Right renal cortex interstitium (tissue), 3 donors: ENCODE results near the gene IL1RAPL1. TPM values are rescaled to one million over a fixed set of nuclear protein-coding genes. Genes with fewer than 3 reads are reported as not detected.
"Not testable (repeated sequence)": the region's sequence is repeated elsewhere in the genome, so short reads cannot be mapped to it uniquely, and the experiment has no call there.

Source experiments
- DNase-seq, 3 donors: peaks; one replicate each; pipeline ENCODE4 v3.0.0-alpha.2; 2013; ENCODE audit warnings: low read depth in 3 of 3, low spot score in 2 of 3
- polyA plus RNA-seq, 3 donors: library from polyadenylated mRNA; unstranded; fragments of 120-200 nt; gene quantifications; one replicate each; pipeline ENCODE4 v1.2.1, GENCODE V29; 2013; ENCODE audit not compliant: insufficient read length in 3 of 3

Gene IL1RAPL1
- polyA plus RNA-seq, 3 donors: 2.3 to 3.6 (median 2.7) TPM

DNA sequence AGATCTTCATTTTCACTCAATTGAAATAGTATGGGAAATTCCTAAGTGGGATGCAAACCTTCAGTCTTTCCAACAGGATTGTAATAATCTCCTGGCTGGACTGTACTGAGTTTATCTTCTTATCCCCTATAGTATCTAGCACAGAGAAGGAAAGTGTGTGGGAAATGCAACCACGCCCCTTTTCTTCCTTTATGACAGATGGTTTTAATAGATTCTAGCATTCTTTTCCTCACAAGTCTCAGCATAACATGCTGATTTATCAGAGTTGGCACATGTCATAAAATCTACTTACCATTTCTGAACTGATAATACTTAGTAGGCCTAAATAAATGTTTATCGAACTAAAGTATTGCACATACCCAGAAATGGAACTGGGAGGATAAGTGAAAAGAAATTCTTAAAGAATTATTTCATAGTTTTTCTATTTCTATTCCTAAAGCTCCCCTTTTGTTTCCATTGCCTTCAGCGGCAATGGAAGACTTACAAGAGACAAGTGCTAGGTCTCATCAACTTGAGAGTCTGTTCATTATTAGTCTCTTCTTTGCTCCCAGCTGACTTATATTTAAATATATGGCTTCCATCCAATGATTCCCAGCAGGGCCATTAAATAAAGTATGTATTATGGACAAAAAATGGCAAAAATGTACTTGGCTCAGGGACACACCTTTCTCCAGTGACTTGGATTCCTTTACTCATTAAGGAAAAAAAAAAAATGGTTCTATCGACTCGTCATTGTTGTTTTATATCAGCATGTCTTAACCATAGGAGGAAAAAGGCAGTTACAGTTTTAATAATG, 484.5 kb downstream of the IL1RAPL1 start:
- DNase-seq: no peak

DNA sequence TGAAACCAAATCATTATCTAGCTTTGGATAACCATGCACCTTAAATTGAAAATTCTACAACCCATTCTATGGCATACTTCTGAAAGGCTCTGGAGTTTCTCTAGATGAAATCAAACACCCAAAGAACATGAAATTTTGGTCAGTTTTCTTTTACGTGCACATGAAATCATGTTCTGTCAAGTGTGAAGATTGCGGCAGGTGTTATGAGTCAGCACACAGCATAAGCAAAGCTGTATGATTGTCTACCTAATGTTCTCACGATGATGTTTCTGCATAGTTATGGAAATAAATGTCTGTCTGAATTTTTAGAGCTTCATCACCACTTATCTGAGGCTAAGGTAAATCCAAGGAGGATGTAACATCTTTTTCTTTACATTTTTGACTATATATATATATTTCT, 495.3 kb downstream of the IL1RAPL1 start:
- no peak for DNase-seq

DNA sequence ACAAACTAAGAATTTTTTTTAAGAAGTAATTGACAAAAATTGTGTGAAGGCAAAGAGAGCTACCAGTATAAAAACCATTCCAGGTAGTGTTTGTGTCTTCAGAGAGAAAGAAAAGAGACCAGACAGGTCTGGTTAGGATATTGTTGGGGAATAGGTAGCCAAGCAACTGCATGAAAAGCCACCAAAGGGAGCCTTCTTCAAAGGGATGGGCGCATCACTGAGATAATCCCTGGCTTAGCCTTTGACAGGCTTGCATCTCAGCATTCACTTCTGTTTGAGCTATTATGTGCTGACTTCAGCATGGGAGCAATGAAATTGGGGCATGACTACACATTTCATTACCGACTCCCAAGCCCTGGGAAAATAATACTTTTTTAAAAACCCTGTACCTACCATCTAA, 496.6 kb downstream of the IL1RAPL1 start:
- DNase-seq: no peak

DNA sequence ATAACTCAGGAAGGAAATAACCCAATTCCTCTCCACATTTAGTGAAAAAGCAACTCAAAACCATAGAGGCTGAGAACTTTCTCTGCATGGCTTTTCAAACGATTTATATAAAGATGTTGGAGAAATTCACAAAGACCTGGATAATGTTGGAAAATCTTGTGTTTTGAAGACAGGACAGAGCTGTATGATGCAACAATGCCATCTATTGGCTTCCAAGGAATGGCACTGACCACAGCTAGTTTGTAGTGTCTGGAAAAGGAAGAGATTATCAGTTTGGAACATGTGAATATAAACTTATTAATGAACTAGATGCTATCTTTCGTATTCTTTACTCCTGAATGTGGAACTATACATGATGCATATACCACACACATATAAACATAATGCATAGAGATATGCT, 503.6 kb downstream of the IL1RAPL1 start:
- peak in 1 of 3 donors; percentile 1 for DNase-seq

DNA sequence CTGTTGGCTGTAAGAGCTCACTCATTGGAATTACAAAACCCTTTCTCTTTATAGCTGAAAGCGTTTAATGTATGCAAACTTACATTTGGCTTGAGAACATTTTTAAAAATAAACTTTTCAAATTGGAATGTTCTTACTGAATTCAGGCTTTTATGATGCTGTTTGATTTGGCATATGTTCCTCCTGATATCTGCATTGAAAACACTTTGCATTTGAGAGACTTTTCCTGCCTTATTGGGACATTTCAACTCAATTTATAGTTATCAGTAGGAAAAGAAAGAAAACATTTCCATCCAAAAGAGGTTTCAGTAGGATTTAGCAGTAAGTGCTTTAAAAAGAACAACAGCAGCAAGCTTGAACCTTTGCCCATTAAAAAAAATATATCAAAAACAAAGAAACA, 520.0 kb downstream of the IL1RAPL1 start:
- no peak for DNase-seq

DNA sequence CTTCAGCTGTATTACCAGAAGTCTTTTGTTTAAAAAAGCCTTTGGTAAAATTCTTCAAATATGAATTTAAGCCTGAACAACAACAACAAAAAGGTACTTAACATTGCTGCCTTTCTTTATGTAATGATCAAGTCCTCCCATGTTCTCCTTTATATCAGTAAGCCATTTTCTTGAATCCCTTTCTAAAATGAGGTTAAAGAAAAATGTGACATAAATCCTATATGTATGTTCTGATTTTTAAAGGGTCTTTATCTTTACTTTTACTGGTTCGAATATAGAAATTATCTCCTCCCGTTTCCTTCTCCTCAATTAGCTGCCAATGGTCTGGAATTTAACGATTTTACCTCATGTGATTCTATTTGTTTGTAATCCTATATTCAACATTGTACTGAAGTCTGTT, 522.8 kb downstream of the IL1RAPL1 start:
- DNase-seq: no peak

DNA sequence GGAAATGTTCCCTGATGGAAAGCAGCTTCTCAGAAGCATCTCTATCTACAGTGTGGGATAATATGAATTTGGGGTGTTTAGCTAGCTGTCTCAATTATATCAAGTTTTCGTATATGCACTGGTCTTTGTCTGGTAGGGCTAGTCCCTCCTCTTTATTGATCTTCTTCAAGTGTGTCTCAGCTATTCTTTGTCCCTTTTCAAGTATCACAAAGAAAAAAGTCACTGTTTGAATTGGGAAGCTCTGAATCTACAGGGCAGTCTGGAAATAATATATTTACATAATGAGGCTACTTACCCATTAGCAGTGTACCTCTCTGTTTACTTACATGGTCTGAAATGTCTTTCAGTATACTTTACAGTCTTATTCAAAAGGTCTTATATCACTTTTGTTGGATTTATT, 526.0 kb downstream of the IL1RAPL1 start:
- no peak for DNase-seq

DNA sequence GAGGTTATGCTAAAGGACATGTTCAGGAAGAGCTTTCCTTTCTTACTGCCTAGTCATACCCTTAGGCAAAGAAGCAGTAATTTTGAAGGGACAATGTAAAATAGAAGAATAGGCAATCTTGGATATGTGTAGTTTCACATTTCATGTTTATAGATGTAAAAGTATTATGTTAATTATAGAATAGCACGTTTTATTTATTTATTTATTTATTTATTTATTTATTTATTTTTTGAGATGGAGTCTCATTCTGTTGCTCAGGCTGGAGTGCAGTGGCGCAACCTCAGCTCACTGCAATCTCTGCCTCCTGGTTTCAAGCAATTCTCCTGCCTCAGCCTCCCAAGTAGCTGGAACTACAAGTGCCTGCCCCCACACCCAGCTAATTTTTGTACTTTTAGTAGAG, 535.6 kb downstream of the IL1RAPL1 start:
- not testable (repeated sequence) for DNase-seq

DNA sequence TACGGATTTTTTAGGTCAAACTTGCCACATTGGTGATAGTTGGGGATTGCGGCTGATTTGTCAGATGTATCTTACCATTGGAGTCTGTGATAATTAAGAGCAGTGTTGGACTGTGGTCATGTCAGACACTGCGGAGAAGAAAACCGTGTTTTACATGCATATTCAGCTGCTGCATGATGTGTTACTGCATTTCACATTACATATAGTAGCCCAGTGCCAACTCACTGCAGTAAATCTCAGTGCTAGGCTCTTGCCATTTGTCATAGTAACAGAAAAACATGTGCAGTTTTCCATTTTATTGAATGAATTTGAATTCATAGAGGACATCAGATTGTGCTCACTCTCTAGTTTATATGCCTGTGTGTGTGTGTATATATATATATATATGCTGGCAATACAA, 543.7 kb downstream of the IL1RAPL1 start:
- DNase-seq: no peak

DNA sequence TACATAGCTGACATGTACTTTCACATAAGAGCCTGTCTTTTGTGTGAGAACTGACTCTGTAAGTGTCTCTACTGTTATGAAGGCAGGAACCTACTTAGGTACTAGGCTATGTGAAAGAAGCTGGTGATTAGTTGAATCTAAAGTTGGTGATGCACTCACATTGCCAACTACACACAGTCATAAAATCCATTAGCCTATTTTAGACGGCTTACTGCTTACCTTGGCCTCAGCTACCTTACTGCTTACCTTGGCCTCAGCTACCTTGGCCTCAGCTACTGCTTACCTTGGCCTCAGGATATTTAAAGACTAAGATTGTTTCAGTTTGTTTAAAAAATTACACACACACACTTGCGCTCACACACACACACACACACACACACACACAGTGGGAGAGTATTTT, 549.7 kb downstream of the IL1RAPL1 start:
- no peak for DNase-seq

DNA sequence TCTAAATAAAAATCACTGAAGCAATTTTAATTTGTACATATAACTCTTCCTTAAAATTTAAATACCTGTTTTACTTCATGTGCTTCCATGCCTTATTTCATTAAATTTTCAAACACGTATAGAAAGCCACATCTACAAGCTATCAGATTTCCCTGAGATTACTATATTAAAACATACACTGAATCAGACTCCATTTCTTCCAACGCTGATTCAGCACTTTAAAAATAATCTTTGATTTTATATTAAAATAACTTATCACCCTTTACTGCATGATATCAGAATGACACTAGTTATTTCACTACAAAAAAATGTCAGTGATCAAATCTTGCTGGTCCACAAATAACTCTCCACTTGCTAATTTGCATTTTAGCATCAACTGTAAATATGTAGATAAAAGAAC, 550.8 kb downstream of the IL1RAPL1 start:
- DNase-seq: no peak

DNA sequence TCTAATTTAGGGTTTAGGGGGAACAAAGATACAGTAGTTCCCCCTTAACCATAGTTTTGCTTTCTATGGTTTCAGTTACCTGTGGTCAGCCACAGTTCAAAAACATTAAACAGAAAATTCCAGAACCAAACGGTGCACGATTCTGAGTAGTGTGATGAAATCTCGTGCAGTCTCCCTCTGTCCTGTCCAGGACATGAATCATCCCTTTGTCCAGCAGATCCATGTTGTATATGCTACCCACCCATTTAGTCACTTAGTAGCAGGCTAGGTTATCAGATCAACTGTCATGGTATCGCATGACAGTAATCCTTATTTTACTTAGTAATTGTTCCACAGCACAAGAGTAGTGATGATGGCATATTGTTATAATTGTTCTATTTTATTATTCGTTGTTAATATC, 556.1 kb downstream of the IL1RAPL1 start:
- DNase-seq: no peak

DNA sequence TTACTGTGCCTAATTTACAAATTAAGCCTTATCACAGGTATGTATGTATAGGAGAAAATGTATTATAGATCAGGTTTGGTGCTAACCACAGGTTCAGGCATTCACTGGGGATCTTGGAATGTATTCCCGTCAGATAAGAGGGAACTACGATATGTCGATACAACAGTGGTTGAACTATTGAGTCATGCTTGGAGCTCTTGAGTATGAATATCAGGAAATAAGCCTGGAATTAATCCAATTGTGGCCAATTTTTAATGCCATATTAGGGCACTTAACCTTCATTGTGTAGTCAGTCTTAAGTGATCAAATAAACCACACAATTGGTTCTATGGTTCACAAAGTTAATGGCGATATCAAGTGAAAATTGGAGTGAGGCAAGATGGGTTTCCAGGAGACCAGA, 556.5 kb downstream of the IL1RAPL1 start:
- no peak for DNase-seq

DNA sequence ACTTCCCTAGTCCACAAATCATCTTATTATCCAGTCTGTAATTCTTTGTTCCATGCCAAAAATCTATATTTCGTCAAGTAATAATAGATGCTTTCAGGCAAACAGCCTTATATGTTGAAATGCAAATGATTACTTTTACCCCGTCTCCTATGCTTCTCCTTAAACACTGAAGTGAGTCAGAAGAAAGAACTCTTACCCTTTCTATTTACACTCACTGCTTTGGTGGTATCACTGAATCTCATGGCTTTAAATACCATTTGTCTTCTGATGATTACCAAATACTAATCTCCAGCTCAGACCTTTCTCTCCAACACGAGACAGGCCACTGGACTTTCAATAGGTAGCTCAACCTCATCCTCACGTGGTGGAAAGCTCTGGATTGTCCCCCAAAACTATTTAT, 558.1 kb downstream of the IL1RAPL1 start:
- DNase-seq: no peak

DNA sequence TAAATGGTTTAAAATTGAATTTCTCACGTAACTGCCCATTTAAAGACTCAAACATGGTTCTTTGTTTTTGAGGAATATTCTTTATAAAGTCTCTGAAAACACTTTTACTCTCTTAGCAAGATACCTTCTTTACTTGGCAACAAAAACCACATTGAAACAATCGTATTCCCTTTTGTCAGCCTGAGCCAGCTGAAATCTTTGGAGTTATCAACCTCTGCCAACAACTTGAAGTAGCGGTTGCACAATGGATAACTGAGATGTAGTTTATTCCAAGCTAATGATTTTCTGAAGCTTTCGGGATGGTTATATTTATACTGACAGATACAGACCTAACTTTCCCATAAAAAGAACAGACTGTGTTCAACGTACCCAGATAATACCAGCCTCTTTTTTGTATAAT, 561.3 kb downstream of the IL1RAPL1 start:
- DNase-seq: no peak

DNA sequence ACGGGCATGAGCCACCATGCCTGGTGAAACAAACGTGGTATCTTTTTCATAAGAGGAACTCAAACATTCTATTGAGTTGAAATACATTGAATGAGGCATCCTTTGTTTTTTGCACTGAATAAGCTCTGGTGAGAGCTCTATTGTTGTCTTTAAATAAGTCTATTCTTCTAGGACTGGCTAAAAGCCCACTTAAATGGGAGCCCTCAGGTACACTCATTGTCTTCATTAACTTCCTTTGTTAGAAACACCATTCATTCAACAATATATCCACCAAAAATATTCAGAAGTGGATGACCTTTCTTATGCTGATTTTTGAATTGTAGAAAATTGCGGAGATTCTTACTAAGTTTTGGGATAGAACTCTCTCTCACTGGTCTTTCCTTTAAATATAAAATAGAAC, 568.0 kb downstream of the IL1RAPL1 start:
- DNase-seq: no peak

DNA sequence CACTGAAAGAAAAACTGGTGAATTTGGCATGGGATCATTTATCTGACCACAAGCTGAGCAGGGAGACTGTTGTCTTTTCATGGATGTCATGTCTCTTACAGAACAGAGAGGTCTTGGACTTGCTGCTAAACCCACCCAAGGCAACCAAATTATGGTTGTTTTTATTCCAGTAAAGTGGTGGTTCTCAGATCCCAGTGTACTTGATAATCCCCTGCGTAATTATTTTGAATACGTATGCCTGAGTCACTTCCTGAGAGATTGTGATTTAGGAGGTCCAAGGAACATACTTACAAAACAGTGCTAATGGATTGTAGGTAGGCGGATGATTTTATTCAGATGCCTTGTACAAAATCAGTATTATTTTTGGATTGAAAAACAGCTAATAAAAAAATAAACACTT, 585.6 kb downstream of the IL1RAPL1 start:
- no peak for DNase-seq

DNA sequence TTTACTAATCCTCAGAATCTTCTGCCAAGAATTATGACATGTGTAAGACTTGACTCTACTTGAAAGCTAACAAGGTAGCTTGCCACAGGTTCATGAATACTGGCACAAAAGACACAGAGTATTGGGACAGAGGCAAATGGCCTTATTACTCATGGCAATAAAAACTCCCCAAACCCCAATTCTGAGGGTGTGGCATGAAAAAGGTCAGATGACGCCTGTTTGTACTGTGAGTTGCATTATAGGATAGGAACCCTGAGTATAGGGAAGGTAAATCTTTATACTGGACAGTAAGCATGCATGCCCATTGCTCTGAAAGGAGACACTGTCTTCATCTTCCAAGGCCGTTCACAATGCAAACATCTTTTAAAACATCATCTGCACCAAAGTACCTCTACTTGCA, 600.0 kb downstream of the IL1RAPL1 start:
- DNase-seq: no peak

DNA sequence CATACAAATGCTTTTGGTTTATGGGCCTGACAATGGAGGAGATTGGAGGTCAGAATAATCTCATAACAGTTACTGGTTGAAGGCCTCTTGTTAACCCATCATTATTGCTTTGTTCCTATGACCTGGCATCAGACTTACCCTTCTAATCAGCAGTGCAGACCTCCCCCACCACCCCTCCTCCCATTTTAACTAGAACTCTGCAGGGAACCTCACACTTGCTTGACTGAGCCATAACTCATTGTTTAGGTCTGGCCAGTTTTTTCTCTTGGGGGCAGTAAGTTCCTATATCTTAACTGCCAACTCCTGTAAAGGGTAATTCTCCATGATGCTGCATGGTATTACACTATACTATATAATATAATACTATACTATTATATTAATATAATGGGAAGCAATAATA, 609.3 kb downstream of the IL1RAPL1 start:
- DNase-seq: no peak

DNA sequence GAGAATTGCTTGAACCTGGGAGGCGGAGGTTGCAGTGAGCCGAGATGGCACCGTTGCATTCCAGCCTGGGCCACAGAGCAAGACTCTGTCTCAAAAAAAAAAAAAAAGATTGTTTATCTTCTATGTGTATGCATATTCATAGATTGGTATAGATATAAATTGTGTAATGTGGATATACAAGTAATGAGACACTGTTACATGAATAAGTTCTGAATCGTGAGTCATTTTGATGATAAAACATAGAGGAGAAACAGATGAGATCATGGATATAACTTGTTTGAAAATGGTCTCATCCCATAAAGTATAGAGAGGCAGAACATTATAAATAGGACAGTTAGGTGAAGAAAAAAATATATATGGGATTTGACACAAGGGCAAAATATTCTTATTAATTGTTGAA, 628.0 kb downstream of the IL1RAPL1 start:
- no peak for DNase-seq

DNA sequence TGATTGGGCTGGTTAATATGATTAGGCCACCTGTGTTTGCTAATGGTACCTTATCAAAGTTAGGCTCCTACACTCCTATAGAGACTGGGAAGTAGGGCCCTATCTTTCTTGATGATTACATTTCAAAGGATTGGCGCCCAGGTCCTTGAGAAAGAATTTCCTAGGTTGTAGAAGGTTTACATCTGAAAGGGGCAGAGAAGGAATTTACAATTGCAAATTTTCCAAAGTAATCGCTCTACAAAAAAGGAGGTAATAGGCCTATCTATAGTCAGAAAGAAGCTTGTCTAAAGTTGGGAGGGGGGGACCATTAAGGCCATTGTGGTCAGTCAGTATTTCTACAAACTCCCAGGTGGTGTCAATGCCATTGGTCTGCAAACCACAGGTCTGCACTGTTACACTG, 638.4 kb downstream of the IL1RAPL1 start:
- no peak for DNase-seq

DNA sequence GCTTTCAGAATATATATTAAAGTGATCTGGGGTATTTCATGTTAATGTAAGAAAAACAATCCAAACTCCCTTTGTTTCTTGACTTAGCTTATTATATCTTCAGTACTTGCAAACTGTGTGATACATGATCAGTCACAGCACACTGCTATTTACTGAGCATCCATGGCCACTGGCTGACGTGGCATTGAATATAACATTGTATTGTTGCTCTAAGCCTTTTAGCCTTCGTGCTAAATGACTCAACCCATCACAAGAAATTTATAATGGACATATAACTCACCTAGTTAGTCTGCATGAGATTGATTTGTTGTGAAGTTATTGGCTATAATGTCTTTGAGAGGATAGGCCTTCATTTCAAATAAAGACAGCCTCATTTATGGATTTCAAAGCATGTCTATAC, 642.6 kb downstream of the IL1RAPL1 start:
- no peak for DNase-seq

DNA sequence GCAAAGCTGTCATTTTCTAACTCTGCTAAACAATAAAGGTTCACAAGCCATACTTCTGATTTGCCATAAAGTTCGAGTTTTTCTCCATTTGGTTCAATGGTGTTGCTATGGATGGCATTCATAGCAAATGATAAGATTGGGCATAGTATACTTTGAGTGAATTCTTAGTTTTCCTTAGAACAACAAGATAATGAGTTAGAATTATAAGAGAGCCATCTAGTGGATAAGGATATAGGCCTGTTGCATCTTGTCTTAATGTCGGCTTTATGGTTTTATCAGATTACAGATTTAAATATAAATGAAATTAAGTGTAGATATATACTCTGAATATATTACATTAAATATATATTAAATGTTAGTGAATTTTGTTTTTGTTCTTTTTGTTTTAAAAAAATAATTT, 644.6 kb downstream of the IL1RAPL1 start:
- DNase-seq: no peak
